Measurements from ENCODE around the gene UMODL1. TPM values are rescaled to one million over a fixed set of nuclear protein-coding genes. Genes with fewer than 3 reads are reported as not detected.

Gene UMODL1
- total and polyA plus RNA-seq, 2 donors (not counting 3 experiments of a cell fraction or from before 2014, with no cell fraction given) = not detected

GRCh38 chr21:42164818-42165217 lies 93.7 kb downstream of the UMODL1 start:
- POLR2A ChIA-PET = no interaction called here
- CTCF ChIA-PET = interaction anchor here (1.0 to 3.8 kb wide), 17 partner anchors 9 to 216 kb away, joined by 3 to 108 read pairs (median 5); no protein-coding TSS in a partner anchor
- no TSS peak for BruUV-seq (replicated peaks)
- Histone ChIP-seq H3K4me2 (ENCODE audit: insufficient read depth, low read length) (no peak overlapping the region), H3K9me1 (replicated peaks; ENCODE audit: control insufficient read depth, extremely low read depth, insufficient read depth, low read length) (no peaks in the 10 kb centered on the region), H2AFZ (ENCODE audit: low read depth, low read length) (no peak overlapping the region), H3K27ac (ENCODE audit: insufficient read depth, low read depth, low read length) (no peak overlapping the region), H3K79me2 (ENCODE audit: control insufficient read depth, insufficient read depth, low read length) (no peaks in the 10 kb centered on the region), H3K9me3 (replicated peaks; ENCODE audit: control insufficient read depth, insufficient read depth, low read length) (no peaks in the 10 kb centered on the region), H4K20me1 (replicated peaks; ENCODE audit: control insufficient read depth, extremely low read depth, insufficient read depth, low read length) (no peaks in the 10 kb centered on the region), H3K36me3 (ENCODE audit: control insufficient read depth in 2 of 2, extremely low read depth in 1 of 2, insufficient read depth in 2 of 2, low read length in 2 of 2) (no peaks in the 10 kb centered on the region), H3K9ac (replicated peaks; ENCODE audit: extremely low read depth, insufficient read depth, low read length) (no peak overlapping the region), H3K27me3 (ENCODE audit: control insufficient read depth in 2 of 2, insufficient read depth in 2 of 2, low read length in 2 of 2) (no peaks in the 10 kb centered on the region), H3K4me1 (ENCODE audit: control insufficient read depth, extremely low read depth, insufficient read depth, low read length) (no peaks in the 10 kb centered on the region), H3K4me3 (replicated peaks in 1 of 3; ENCODE audit: insufficient read depth in 1 of 3, low read depth in 1 of 3, low read length in 3 of 3) (no peak overlapping the region)
- FAIRE-seq (no peak), DNase-seq (ENCODE audit: low read depth, low spot score) (no peak)
- dilution Hi-C loops (cut with MboI; ENCODE audit: extremely low pct_ligation_motif_present, low sequenced_read_pairs) = no loop called here
- intact Hi-C loops (cut with micrococcal nuclease) = loop anchor here (1.0 to 5.0 kb wide), 6 partner anchors 32 to 285 kb away; no protein-coding TSS in a partner anchor
- TF ChIP-seq FOS (IDR thresholded peaks at IDR 0.05; ENCODE audit: borderline replicate concordance, insufficient read depth, low read length) (no peak), POLR2A (IDR thresholded peaks at IDR 0.05; ENCODE audit: low read depth, low read length) (no peak), GATA2 (IDR thresholded peaks at IDR 0.05; ENCODE audit: insufficient read depth, insufficient read length, low read depth, low read length) (no peak), MYC (IDR thresholded peaks at IDR 0.05; ENCODE audit: low read depth, low read length) (no peak), CTCF (IDR thresholded peaks at IDR 0.05; ENCODE audit: extremely low read depth in 1 of 2, insufficient read depth in 1 of 2, low read depth in 1 of 2, low read length in 2 of 2) (no peak), JUN (IDR thresholded peaks at IDR 0.05; ENCODE audit: borderline replicate concordance, insufficient read depth, insufficient read length, low read depth) (no peak), EZH2 (IDR thresholded peaks at IDR 0.05; ENCODE audit: borderline replicate concordance, low read depth, low read length, severe bottlenecking) (no peak), MAX (IDR thresholded peaks at IDR 0.05; ENCODE audit: insufficient read depth, insufficient read length) (no peak), POLR2AphosphoS5 (IDR thresholded peaks at IDR 0.05; ENCODE audit: insufficient read depth, low read depth, low read length) (no peak)

All from endothelial cell of umbilical vein (primary cell).